D721Med (cell line): Measurements from ENCODE around the gene PPP2R5C.

Experiments used
- DNase-seq: peaks from one replicate; pipeline ENCODE4 v3.0.0; 2011; ENCODE audit warnings: low spot score; ENCODE audit not compliant: insufficient read length
- FAIRE-seq: peaks from 2 replicates; lab custom pipeline; 2011; peaks lifted over from hg19 to GRCh38; lab: Jason Lieb, UNC
- CTCF ChIP-seq: IDR thresholded peaks from 2 replicates; pipeline ENCODE4 v1.5.1; 2012; ENCODE audit warnings: mild to moderate bottlenecking, control low read depth; ENCODE audit not compliant: insufficient read depth; ENCODE audit errors: missing control alignments

The PPP2R5C gene

DNA sequence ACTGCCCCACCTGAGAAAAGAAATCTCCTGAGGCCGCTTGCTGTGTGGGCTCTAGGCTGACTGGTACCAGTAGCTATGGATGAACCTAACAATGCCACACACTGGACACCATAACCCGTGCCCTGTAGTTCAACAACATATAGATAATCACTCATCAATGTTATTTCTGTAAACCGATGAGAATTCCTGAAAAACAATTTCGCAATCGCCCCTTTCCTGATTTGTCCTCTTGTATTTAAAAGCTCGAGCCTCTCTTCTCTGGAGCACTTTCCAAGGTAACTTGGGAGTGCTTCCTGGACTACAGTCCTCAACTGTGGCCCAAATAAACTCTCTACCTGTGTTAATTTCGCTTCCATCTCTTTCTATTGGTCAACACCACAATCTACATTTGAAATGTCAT, 26.1 kb upstream of the PPP2R5C start:
- FAIRE-seq: no peak
- no peak for DNase-seq
- no peak for TF ChIP-seq CTCF

- DNase-seq: no peak
- no peak for FAIRE-seq
- TF ChIP-seq CTCF: no peak
These were observed 25.4 kb upstream of the PPP2R5C start for GRCh38 chr14:101736071-101736470.

- FAIRE-seq: no peak
These were observed 24.9 kb upstream of the PPP2R5C start for GRCh38 chr14:101736585-101736984.

GRCh38 chr14:101737414-101738339, 23.8 kb upstream of the PPP2R5C start:
- no peak for FAIRE-seq
- no peak for TF ChIP-seq CTCF
- DNase-seq: no peak

More at GRCh38 chr14:101736585-101736984, 24.9 kb upstream of the PPP2R5C start:
- DNase-seq: no peak
- TF ChIP-seq CTCF: no peak

DNA sequence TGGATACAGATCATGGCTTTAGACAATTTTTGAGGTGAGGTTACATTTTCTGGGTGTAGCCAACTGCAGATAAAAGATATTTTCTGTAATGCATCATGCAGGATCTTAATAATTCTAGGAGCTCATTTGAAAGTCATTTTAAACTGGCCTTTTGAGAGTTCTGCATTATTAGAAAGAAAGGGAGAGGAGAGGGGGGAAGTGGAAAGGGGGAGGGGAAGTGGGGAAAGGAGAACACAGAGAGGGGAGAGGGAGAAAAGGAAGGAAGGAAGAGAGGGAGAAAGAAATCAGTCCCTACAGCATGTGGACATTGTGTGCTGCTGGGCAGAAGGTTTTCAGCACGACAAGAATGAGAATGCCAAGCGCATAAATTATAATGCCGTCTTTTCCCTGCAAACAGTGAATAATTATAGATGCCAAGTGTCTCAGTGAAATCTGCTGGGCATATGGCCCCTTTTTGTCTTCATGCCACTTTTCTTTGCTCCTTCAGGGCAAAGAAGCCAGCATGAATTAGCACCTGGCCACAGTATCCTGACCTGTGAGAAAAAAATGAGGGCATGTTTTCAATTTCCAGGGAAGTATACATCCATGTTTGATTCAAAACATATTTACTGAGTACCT, 22.7 kb upstream of the PPP2R5C start:
- DNase-seq: no peak
- FAIRE-seq: no peak
- TF ChIP-seq CTCF: no peak

DNA sequence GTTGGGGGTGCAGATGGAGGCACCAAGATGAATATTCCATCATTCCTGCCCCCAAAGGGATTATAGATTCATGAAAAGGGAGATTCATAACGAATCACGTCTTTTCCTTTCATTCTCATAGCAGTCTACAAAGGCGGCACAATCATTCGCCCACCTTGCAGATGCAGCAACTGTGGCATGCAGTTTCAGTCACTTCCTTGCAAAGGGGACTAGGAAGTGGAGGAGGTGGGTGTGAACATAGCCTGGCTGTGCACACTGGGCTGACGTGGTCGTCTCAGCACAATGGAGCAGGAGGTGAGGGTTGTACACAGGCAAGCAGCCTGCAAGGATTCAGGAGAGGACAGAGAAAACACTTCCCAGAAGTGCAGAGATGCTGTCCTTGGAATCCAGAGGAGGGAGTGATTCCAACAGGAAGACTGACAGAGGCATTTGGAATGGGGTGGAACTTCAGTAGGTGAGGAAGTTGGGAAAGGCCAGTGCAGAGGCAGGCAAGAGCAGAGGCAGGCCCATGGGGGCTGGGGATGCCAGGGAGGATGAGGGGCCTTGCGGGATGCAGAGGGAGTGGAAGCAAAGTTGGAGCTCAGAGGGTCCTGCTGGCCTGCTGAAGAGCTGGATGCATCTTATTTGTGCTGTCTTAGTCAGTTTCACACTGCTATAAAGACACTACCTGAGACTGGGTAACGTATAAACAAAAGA, 21.9 kb upstream of the PPP2R5C start:
- no peak for DNase-seq
- FAIRE-seq: no peak

More for the DNA sequence above, 21.9 kb upstream of the PPP2R5C start:
- no peak for TF ChIP-seq CTCF
